NOMO-1 treated with dmso at 0.1 percent for 144 hours (cell line): ENCODE measurements around the gene KMT2A.
A peak's percentile ranks its signal among the peaks of the same experiment; 100 is the strongest.
"Not testable (repeated sequence)": the region's sequence is repeated elsewhere in the genome, so short reads cannot be mapped to it uniquely, and the experiment has no call there.

Experiments used
- DNase-seq: peaks from one replicate; lab custom pipeline; 2025; ENCODE audit not compliant: unreplicated experiment; lab: John Stamatoyannopoulos, UW

KMT2A gene

DNA sequence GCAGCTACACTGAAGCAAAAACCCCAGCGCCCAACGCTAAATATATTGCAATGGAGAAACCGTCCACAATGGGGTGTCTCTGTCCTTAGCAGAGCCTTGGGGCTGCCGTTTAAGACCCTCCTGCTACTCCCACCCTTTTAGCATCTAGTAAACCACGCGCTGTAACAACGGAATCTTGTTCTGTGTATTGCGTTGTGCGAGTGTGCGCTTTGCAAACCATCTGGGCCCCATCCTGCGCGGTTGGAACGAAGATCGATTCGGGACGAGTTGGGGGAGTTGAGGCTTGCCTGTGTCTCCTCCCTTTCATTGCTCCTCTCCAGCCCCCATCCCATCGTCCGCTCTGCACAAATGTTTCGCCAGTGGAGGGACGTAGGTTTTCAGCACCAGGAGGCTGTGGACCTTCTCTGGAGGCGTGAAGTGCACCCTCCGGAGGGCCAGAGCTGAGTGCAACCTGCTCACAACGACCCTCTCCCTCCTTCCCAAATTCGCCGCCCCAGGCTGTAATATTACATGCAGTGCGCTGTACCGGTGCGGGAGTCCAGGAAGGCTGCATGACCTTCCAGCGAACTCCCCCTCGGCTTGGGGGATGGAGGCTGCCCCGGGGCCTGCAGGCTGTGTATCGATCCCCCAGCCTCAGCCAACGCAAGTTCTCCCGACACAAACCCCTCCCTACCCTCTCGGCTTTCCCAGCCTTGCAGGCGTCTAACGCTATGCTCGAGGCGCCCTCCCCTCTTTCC, 1.6 kb upstream of the KMT2A start:
- no peak for DNase-seq

DNA sequence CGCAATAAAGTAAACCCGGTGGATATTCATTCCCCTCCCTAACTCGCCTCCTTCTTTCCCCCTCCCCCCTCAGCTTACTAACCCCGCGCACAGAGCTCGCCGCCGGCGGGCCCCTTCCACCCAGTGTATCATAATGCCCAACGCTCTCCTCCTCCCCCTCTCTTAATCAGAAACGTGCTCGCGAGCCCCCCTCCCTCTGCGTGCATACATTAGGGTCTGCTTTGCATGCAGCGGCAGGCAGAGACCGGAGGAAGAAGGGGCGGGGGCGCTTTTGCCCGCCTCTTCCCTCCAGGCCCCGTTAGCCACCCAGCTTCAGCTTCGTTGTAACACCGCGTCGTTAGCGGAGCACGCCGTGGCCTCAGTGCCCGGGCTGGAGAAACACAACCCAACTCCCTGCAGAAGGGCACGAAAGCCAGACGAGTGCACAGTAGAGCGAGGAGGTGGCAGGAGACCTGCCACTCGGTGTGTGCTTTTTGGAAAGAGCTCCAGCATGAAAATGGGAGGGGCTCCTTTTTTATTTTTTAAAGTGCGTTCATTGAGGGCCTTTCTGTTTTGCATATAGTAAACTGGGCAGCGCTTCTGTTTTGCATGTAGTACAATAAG, 901 bp upstream of the KMT2A start:
- peak; percentile 46 for DNase-seq

DNA sequence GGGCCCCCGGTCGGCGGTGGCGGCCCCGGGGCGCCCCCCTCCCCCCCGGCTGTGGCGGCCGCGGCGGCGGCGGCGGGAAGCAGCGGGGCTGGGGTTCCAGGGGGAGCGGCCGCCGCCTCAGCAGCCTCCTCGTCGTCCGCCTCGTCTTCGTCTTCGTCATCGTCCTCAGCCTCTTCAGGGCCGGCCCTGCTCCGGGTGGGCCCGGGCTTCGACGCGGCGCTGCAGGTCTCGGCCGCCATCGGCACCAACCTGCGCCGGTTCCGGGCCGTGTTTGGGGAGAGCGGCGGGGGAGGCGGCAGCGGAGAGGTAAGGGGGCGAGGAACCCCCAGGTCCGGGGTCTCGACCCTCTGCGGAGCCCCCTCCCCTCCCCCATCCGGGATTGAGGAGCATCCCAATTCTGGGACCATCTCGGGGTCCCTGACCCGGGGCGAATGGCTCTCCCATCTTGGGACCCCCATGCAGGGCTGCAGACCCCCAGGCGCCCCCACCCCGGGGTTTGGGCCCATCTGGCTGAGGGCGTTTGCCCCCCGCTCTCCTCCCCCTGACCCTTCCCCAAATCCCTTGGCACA, 431 bp downstream of the KMT2A start:
- DNase-seq = no peak

DNA sequence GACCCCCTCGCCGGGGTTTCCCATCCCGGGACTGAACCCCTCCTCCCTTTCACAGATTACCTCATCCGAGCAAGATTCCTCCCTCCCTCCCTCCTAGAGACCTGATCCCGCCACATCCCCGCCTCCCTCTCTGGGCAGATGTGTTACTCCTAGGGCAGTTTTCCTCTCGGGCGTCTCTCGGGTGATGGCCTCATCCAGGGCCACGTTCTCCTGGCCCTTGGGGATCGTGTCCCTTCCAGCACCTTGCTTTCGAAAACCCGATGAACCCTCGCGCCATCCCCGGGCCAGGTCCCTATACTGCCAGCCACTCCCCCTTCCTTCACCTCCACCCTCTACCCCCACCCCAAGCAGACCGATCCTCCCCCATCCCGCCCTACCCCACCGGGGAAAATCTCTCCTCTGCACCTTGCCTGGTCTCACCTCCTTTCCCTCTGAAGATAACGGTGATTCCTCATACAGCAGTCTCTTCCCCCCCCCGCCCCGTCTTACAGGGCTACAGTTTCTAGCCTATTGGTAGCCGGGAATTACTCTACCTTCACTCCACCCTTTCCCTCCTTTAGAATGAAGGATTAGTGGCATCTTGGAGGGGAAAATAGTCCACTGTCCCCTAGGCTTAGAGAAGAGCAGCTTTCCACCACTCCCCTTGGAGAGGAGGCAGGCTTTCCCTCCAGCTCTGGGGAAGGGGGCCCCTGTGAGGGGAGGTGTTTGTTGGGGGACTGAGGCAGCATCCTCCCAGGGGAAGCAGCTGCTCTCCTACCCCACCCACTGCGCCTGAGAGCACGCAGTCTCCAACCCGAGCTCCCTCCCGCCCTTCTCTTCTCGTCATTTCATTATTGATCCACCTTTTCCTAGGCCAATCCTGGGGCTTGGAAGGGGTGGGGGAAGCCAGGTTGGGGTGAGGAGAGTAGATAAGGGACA, 1.2 kb downstream of the KMT2A start:
- DNase-seq = no peak

DNA sequence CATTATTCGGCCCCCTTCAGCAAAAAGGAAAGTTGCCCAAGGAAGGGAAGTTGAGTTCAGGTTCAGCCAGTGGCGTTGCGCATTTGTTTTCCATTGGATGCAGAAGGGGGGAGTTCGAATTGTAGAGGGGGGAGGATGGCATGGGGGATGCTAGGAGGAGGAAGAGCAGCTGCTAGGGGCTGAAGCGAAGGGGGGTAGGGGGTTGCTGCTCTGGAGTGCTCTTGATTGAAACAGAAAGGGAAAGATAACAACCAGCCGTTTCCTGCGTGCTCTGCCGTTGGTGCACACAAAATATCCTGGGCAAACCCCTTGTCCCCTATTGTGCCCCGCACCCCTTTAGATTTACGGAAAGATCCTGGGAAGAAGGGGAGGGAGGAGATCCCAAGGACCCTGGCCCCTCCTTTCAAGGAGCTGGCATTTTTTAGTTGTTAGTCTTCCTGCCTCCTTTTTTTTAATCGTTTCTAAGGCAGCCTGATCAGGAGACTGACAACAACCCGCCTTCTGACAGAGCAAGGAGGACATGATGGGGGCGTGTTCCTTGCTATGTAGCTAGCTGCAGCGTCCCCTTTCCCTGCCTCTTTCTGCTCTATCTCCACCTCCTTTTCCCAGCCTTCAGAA, 2.1 kb downstream of the KMT2A start:
- no peak for DNase-seq

DNA sequence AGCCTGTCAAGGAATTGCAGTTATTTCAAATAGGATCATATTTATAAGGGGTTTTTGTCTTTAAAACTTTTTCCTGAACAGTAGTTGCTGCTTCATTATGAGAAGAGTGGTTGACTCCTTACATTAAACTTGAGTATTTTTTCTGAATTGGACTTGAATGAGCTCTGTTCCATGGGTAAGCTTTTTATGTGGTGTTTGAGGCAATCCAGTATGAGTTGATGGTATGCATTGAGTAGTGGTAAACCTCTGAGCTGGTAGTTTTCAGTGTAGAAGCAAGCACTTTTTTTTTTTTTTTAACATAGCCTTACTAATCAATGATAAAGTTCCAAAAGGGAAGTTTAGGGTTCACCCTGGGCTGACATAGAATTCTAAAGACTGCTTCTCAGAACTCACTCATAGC, 3.4 kb downstream of the KMT2A start:
- no peak for DNase-seq

DNA sequence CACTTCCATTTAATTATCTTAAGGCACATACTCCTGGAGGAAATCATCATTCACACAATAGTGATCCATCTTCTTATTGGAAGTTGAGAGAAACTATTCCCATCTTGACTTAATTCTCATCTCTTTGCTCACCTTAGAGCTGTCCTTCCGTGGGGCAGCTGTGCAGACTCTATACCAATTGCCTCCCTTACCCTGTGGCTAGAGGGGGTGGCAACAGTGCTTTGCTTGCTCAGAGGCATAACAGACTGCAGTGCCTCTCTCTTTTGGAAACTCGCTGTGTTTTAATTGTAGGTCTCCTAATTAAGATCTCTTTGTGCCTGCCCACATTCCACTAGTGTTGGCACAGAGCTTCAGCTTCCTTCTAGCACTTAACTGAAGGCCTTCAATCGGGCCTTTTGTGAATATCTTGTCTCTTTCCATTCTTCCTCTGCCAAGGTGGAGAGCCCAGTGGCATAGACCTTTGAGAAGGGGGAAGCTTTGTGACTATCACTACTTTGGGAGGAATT, 5.5 kb downstream of the KMT2A start:
- DNase-seq = no peak

DNA sequence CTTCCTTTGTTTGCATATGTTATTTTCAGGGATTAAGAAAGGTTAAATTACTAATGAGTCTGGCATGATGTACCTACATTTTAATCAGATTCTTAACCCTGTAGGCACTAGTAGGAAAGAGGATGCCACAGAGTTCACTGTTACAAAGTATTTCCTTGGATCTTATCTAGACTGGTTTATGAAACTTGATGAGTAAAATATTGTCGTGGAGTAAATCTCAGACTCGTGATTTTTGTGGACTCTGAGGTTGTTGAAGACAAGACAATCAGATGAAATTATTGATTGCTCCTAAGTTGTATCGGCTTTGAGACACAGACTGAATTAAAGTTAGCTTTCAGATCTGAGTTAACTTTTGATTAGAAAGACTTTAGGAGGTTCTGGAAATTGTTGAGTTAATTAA, 6.0 kb downstream of the KMT2A start:
- no peak for DNase-seq

DNA sequence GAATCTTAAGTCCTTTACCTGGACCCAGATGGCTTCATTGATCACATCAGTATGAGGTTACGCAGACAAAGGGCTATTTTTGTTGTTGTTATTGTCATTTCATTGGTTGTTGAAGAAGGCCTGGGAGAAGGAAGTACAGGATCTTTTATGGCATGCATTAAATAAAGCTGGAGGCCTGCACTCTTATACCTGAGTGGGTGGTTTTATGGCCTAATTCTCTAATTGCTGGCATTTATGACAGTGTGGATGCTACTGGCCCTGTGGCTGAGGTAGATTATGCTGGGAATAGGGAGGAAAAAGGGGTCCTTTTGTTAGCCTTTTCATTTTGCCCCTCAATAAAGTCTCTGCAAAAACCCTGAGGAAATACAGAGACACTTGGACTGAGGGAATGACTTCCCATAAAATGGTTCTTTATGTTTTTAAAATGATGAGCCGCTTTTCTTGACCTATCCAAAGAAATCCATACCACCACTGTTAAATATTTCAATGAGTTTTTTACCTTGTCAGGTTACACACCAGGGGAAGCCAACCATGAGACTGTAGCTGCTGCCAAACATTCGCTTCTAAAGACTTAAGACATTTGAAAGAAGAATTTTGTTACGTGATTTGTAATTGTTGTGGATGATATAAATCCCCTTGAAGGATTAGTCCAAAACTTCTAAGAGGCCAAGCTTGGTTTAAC, 6.8 kb downstream of the KMT2A start:
- DNase-seq = no peak

DNA sequence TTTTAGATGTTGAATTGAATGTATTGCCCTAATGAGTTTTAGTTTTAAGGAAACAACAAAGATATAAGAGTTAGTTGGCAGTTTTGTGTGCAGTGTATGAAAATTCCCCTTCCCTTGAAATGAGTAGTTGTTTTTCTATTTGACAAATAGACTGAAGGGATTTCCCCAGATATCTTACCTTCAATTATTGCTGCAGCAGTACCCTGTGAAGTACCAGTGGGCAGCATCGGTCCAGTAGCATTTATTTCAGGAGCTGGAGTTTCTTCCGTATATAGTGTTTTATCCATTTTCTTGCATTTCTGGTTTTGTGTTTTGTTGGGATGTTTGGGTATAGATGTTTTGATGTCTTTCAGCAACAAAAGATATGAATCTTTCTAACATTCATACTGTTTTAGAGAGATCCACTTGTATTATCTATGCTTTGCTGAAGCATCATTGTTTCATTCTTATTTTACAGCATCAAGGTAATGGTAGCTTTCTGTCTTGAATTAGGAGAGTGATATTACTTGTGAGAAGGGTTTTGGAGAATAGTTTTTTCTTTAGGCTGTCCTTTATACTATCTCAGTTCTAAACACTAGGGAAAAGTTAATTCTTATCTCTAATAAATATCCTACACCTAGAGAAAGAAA, 7.4 kb downstream of the KMT2A start:
- no peak for DNase-seq

DNA sequence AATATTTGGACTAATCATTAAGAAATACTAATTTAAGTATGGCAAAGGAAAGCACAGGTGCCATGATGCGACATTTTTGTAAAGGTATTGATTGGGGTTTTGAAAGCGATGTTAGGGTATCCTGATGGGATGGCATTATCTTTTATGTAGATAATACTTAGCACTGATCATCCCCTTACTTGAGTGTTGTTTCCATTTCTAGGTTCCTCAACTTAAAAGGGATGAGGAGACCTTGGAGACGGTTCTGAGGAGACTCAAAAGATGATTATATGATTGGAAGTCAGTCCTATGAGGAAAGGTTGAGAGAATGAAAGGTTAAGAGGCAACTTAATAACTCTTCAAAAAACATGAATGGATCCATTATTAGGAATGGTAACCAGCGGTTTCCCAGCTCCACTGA, 11.1 kb downstream of the KMT2A start:
- no peak for DNase-seq

DNA sequence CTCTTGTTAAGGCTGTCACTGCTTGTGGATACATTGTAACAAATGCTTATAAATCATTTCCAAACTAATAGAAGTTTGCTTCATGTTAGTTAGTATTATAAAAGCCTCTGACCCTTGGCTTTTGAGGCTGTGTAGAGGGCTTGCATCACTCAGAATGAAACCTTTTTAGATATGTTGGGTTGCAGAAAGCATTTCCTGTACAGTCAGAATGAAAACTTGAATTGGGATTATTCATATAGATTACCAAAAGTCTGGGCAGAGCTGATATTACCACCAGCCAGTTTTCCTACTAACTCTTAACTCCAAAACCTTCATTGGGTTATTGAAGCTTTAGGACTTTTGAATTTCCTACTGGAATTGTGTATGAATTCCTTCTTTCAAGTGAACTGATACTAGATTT, 12.0 kb downstream of the KMT2A start:
- DNase-seq = no peak

DNA sequence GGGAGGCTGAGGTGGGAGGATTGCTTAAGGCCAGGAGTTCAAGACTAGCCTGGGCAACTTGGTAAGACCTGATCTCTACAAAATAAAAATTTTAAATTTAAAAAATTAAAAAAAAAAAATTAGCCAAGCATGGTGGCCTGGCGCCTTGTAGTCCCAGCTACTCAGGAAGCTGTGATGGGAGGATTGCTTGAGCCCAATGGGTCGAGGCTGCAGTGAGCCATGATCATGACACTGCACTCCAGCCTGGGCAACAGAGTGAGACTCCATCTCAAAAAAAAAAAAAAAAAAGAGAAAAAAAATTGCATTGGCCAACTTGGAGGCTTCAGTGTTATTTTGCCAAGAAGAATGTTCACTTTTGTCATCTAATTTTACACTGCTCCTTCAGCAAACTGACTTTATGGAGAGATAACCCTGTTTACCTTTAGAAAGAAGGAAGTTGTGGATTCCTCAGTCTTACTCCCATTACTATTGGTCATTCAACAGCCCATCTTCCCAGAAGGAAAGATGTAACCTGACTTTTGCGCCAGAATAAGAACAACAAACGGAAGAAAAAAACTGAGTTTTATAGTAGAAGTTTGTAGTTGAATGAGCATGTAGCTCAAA, 13.1 kb downstream of the KMT2A start:
- DNase-seq = no peak

DNA sequence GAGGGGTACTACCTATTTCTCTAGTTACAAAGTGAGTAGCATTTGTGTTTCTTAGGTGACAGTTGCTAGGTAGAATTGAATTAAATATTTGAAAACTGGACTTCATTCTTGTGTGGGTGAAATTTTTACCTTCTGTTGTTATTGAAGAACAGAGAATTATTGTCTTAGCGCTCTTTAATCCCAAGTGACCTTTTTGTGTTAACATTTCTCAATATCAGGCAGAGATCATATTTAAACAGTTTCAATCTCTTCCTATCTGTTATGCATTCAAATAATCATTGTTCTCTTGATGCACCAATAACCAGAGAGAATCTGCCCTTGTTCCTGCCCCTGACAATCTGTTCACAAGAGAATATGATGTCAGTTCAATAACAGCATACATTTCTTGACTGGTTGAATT, 14.2 kb downstream of the KMT2A start:
- no peak for DNase-seq

DNA sequence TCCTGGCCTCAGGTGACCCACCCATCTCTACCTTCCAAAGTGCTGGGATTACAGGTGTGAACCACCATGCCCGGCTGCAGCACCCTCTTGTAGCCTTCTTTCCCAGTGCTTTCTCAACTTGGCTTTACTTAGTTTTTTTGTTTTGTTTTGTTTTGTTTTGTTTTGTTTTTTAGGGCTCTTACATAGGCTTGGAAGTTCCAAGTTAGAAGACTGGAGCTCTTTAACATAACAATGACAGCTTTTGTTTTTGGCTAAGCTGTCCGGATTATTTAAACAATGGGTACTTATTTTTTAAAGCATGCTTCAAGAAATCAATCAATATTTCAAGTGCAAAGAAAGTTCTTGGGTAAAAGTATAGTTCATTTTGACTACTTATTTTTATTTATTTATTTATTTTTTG, 25.9 kb downstream of the KMT2A start:
- DNase-seq = no peak

DNA sequence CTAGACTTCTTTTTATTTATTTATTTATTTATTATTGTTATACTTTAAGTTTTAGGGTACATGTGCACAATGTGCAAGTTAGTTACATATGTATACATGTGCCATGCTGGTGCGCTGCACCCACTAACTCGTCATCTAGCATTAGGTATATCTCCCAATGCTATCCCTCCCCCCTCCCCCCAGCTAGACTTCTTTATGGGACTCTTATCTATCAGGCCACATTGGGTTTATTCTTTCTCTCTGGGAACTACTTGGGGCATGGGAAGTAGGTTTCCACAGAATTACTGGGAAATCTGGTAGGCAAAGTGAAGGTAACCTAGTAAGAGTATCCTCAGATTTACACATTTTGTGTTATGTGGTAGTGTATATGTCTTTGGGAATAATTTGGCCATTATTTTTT, 32.7 kb downstream of the KMT2A start:
- not testable (repeated sequence) for DNase-seq

DNA sequence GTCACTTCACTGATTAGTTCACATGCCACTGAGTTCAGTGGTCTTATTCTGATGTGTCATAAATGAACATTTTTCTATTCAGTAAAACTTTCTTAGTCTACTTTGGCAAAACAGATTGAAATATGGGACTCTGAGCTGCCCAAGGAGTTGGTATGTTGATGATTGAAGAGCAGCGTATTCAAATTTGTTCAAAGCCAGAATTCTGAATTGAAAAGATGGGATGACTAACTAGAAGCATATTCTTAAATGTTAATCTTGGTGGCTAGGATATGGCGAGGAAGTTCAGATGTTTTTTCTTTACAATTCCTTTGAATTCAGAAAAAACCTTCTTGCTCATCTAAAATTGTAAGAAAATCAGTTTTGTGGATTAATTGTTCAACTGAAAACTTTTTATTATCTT, 34.7 kb downstream of the KMT2A start:
- DNase-seq = no peak

DNA sequence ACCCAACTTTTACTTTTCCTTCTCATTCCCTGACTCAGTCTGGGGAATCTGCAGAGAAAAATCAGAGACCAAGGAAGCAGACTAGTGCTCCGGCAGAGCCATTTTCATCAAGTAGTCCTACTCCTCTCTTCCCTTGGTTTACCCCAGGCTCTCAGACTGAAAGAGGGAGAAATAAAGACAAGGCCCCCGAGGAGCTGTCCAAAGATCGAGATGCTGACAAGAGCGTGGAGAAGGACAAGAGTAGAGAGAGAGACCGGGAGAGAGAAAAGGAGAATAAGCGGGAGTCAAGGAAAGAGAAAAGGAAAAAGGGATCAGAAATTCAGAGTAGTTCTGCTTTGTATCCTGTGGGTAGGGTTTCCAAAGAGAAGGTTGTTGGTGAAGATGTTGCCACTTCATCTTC, 37.2 kb downstream of the KMT2A start:
- DNase-seq = no peak

DNA sequence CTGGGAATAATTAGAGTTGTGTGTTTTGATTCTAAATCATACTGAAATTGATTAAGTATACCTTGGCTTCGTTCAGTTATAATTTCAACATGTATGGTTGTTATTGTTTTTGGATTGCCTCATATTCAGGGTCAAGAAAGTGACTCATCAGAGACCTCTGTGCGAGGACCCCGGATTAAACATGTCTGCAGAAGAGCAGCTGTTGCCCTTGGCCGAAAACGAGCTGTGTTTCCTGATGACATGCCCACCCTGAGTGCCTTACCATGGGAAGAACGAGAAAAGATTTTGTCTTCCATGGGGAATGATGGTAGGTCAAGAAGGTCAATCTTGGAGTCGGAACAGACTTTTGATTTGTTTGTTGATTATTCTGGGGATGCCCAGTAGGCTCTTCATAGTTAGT, 40.4 kb downstream of the KMT2A start:
- no peak for DNase-seq

DNA sequence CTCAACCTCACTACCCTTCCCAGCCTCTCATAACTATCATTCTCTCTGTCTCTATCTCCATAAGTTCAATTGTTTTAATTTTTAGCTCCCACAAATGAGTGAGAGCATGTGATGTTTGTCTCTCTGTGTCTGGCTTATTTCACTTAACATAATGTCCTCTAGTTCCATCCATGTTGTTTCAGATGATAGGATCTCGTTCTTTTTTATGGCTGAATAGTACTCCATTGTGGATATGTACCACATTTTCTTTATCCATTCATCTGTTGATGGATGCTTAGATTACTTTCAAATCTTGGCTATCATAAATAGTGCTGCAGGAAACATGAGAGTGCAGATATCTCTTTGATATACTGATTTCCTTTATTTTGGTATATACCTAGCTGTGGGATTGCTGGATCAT, 44.9 kb downstream of the KMT2A start:
- DNase-seq = not testable (repeated sequence)
